Measurements from ENCODE around the gene COA8.

GRCh38 chr14:103537175-103537990 lies 25.4 kb upstream of the COA8 start:
- TF ChIP-seq CTCF (IDR thresholded peaks at IDR 0.05; ENCODE audit: insufficient read depth, low read length) (no peak), REST (IDR thresholded peaks at IDR 0.05; ENCODE audit: insufficient replicate concordance, low read depth) (no peak)
